GM06990 (cell line): ENCODE measurements around the gene ABCC3.

ENCODE experiments used
- DNase-seq: peaks from one replicate; pipeline ENCODE4 v3.0.0-alpha.2; 2011; ENCODE audit not compliant: insufficient read length; ENCODE audit errors: extremely low read depth
- H3K27me3 ChIP-seq: replicated peaks from 2 replicates; pipeline ENCODE4 v1.6.0; 2011; ENCODE audit warnings: low read length; ENCODE audit not compliant: control insufficient read depth, insufficient read depth
- H3K36me3 ChIP-seq: 2 replicates; pipeline ENCODE4 v1.5.1; 2011; ENCODE audit warnings: low read length; ENCODE audit not compliant: control insufficient read depth, insufficient read depth
- H3K4me3 ChIP-seq: replicated peaks from 2 replicates; pipeline ENCODE4 v1.5.1; 2011; ENCODE audit warnings: low read depth, mild to moderate bottlenecking, control low read depth, low read length
- TF ChIP-seq, protein P1 (sequence below): IDR thresholded peaks from 2 replicates; pipeline ENCODE4 v1.5.1; 2011; ENCODE audit warnings: low read length, control low read depth, mild to moderate bottlenecking, inconsistent platforms; ENCODE audit not compliant: insufficient read depth, poor library complexity, severe bottlenecking

Gene ABCC3

DNA sequence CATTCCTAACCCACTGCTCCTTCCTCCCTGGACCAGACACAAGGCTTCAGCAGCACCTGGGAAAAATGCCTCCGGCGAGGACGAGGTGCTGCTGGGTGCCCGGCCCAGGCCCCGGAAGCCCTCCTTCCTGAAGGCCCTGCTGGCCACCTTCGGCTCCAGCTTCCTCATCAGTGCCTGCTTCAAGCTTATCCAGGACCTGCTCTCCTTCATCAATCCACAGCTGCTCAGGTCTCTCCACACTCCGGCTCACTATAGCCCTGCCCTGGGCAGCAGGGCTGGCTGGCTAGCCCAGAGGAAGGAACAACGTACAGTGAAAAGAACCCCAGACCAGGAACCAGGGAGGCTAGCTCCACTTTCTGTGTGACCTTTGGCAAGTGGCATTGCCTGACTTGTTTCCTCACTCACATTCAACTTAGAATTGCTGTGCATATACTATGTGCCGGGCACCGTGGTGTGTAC is 26.2 kb downstream of the ABCC3 start:
- Histone ChIP-seq H3K36me3 (no peaks in the 10 kb centered on the region), H3K27me3 (peaks cover 1% of the 10 kb centered on the region), H3K4me3 (no peak overlapping the region)
- TF ChIP-seq, protein P1, sequence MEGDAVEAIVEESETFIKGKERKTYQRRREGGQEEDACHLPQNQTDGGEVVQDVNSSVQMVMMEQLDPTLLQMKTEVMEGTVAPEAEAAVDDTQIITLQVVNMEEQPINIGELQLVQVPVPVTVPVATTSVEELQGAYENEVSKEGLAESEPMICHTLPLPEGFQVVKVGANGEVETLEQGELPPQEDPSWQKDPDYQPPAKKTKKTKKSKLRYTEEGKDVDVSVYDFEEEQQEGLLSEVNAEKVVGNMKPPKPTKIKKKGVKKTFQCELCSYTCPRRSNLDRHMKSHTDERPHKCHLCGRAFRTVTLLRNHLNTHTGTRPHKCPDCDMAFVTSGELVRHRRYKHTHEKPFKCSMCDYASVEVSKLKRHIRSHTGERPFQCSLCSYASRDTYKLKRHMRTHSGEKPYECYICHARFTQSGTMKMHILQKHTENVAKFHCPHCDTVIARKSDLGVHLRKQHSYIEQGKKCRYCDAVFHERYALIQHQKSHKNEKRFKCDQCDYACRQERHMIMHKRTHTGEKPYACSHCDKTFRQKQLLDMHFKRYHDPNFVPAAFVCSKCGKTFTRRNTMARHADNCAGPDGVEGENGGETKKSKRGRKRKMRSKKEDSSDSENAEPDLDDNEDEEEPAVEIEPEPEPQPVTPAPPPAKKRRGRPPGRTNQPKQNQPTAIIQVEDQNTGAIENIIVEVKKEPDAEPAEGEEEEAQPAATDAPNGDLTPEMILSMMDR: no peak
- DNase-seq: no peak

DNA sequence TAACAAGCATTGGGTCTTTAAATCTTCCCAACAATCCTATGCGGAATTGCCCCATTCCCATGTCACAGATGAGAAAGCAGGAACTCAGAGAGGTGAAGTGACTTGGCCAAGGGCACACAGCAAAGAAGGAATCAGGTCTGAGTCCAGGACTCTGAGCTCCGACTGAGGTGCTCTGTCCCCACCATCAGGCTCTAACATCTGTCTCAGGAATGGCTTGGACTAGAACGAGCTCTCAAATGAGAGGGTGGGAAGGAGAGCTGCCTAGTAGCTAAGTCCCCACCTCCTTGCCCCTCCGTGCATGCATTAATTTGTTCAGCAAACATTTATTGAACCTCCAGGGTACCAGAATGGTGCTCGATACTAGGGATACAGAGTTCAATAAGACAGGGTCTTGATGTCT is 26.7 kb downstream of the ABCC3 start:
- Histone ChIP-seq H3K4me3 (no peak overlapping the region), H3K27me3 (peaks cover 1% of the 10 kb centered on the region), H3K36me3 (no peaks in the 10 kb centered on the region)
- DNase-seq: no peak
- TF ChIP-seq, protein P1: no peak

DNA sequence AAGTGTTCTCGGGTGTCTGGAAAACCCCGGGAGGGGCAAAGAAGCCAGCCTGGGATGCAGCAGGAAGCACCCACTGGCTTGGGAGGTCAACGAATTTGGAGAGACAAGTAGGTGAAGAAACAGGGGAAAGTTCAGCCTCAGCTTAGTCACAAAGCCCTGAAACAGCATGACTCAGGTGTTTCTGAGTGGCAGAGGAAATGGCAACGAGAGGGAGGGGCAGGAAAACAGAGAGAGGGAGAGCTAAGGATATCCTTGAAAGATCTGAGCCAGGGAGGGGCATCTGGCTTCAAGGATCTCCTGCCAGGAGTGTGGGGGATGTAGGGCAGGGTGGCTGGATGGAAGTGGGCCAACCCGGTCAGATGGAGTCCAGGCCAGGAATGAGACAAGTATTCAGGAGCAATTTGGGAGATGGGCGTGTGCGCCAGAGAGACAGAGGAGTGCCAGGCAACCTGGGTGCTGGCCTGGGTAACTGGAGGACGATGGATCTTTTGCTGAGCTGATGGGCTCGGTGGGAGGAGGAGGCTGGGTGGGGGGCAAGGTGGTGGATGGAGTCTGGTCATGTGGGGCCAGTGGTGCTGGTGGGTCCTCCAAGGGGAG is 27.2 kb downstream of the ABCC3 start:
- Histone ChIP-seq H3K36me3 (no peaks in the 10 kb centered on the region), H3K27me3 (peaks cover 1% of the 10 kb centered on the region), H3K4me3 (no peak overlapping the region)
- DNase-seq: no peak
- TF ChIP-seq, protein P1: no peak

DNA sequence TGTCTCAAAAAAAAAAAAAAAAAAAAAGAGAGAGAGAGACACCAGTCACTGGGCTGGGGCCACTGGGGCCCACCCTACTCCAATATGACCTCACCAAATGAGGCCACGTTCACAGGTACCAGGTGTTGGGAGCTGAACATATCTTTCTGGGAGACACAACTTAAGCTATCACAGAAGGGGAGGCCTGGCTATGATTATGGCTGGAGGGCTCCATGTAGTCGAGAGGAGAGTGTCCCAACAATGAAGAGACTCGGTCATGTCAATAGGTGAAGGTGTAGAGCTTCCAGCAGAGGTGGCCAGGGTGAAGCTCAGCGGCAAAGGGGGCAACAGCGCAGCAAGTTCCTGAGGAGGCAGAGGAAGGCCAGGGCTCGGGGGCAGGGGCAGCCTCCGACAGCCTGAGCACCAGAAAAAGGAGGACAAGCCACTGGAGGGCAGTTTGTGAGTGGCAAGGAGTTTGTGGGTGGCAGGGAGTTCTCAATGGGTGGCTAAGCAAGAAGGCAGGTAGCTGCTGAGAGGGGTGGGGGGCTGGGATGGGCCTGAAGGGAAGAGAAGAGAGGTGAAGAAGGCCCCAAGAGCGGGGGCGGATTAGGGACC is 28.0 kb downstream of the ABCC3 start:
- no peak for DNase-seq
- TF ChIP-seq, protein P1: no peak

DNA sequence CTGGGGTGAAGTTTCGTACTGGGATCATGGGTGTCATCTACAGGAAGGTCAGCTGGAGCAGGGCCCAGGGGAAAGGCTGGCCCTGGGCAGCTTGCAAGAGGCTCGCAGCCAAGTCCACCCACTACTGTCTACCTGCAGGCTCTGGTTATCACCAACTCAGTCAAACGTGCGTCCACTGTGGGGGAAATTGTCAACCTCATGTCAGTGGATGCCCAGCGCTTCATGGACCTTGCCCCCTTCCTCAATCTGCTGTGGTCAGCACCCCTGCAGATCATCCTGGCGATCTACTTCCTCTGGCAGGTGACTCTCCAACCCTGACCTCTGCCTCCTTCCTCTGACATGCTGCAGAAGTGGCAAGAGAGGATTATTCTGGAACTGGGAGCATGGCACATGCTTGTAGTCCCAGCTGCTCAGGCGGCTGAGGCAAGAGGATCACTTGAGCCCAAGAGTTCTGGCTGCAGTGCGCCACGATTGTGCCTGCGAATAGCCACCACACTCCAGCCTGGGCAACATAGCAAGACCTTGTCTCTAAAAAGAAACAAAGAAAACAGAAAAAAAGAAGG is 29.2 kb downstream of the ABCC3 start:
- DNase-seq: no peak
- H3K4me3 ChIP-seq: no peak overlapping the region
- no peaks in the 10 kb centered on the region for H3K36me3 ChIP-seq
- H3K27me3 ChIP-seq: peaks cover 1% of the 10 kb centered on the region; the same call in 1 of the 2 replicates
- TF ChIP-seq, protein P1: no peak

More for the DNA sequence above, 28.0 kb downstream of the ABCC3 start:
- Histone ChIP-seq H3K36me3 (no peaks in the 10 kb centered on the region), H3K4me3 (no peak overlapping the region), H3K27me3 (peaks cover 1% of the 10 kb centered on the region; the same call in 1 of the 2 replicates)
